Measurements from ENCODE around the gene RPL34. TPM values are rescaled to one million over a fixed set of nuclear protein-coding genes. Genes with fewer than 3 reads are reported as not detected.

Gene RPL34
- total RNA-seq, 1 experiment from 2014 or later, result 987 TPM

- DNase-seq (ENCODE audit: low spot score), result no peak
These were observed 4.1 kb downstream of the RPL34 start for GRCh38 chr4:108624263-108625056.

- DNase-seq (ENCODE audit: low spot score), result no peak
These were observed 5.7 kb downstream of the RPL34 start for GRCh38 chr4:108626056-108626455.

GRCh38 chr4:108628411-108628810 is 8.0 kb downstream of the RPL34 start:
- no peak for DNase-seq (ENCODE audit: low spot score)

GRCh38 chr4:108635070-108635655 is 14.8 kb downstream of the RPL34 start:
- no peak for DNase-seq (ENCODE audit: low spot score)

- no peak for DNase-seq (ENCODE audit: low spot score)
These were observed 15.9 kb downstream of the RPL34 start for GRCh38 chr4:108636246-108636645.

GRCh38 chr4:108637856-108638255 is 17.5 kb downstream of the RPL34 start:
- no peak for DNase-seq (ENCODE audit: low spot score)

GRCh38 chr4:108644237-108644636 is 23.9 kb downstream of the RPL34 start:
- peak; percentile 21 for DNase-seq (ENCODE audit: low spot score)

GRCh38 chr4:108646706-108647105 is 26.3 kb downstream of the RPL34 start:
- no peak for DNase-seq (ENCODE audit: low spot score)

- no peak for DNase-seq (ENCODE audit: low spot score)
These were observed 29.5 kb downstream of the RPL34 start for GRCh38 chr4:108649863-108650211.

- DNase-seq (ENCODE audit: low spot score), result peak; percentile 98
These were observed 30.0 kb downstream of the RPL34 start, which contains the start of gene OSTC for GRCh38 chr4:108650212-108651013. Gene OSTC (plus strand): TSS chr4:108650599. CDS start chr4:108650656, 57 bp downstream.

GRCh38 chr4:108651014-108651791 is 30.8 kb downstream of the RPL34 start:
- peak; percentile 42 for DNase-seq (ENCODE audit: low spot score)

- no peak for DNase-seq (ENCODE audit: low spot score)
These were observed 42.3 kb downstream of the RPL34 start for GRCh38 chr4:108662629-108663028.

- no peak for DNase-seq (ENCODE audit: low spot score)
These were observed 54.1 kb downstream of the RPL34 start for GRCh38 chr4:108674356-108674977.

Small RNA genes lying within 50 kb of the gene (small RNA-seq; reads per million reads assigned to genes)
- not detected for gene RNU6-431P

Other genes starting within 250 kb of the RPL34 start
- gene OSTC, start 30.0 kb downstream of the RPL34 start, total RNA-seq (2014; rRNA removed; shearing (Covaris generic)), result 49.7 and 54.7 TPM in 2 replicates
- gene ETNPPL, start 142.5 kb downstream of the RPL34 start, total RNA-seq (2014; rRNA removed; shearing (Covaris generic)), result not detected in 2 replicates

All from HT-29 (cell line).